ENCODE data around the gene IGSF8.
"Not testable (repeated sequence)": the region's sequence is repeated elsewhere in the genome, so short reads cannot be mapped to it uniquely, and the experiment has no call there.

The IGSF8 gene

GRCh38 chr1:160069460-160070231, 28.8 kb downstream of the IGSF8 start, which contains the start of gene KCNJ10:
Gene KCNJ10 (minus strand): TSS chr1:160070160. CDS start chr1:160042532, 27,628 bp downstream.
- DNase-seq (ENCODE audit: extremely low read depth in 1 of 2, low read depth in 1 of 2): no peak

- no peak for DNase-seq (ENCODE audit: extremely low read depth in 1 of 2, low read depth in 1 of 2)
These were observed 30.2 kb downstream of the IGSF8 start for GRCh38 chr1:160068225-160068624.

- no peak for DNase-seq (ENCODE audit: extremely low read depth in 1 of 2, low read depth in 1 of 2)
These were observed 31.3 kb downstream of the IGSF8 start for GRCh38 chr1:160066829-160067745.

GRCh38 chr1:160064746-160065145, 33.7 kb downstream of the IGSF8 start:
- no peak for DNase-seq (ENCODE audit: extremely low read depth in 1 of 2, low read depth in 1 of 2)

- no peak for DNase-seq (ENCODE audit: extremely low read depth in 1 of 2, low read depth in 1 of 2)
These were observed 34.3 kb downstream of the IGSF8 start for GRCh38 chr1:160064164-160064563.

- DNase-seq (ENCODE audit: extremely low read depth in 1 of 2, low read depth in 1 of 2): no peak
These were observed 35.2 kb downstream of the IGSF8 start for GRCh38 chr1:160063176-160063575.

GRCh38 chr1:160062230-160062532, 36.2 kb downstream of the IGSF8 start:
- DNase-seq (ENCODE audit: extremely low read depth in 1 of 2, low read depth in 1 of 2): no peak

- no peak for DNase-seq (ENCODE audit: extremely low read depth in 1 of 2, low read depth in 1 of 2)
These were observed 36.8 kb downstream of the IGSF8 start for GRCh38 chr1:160061369-160062229.

GRCh38 chr1:160058087-160058486, 40.3 kb downstream of the IGSF8 start:
- DNase-seq (ENCODE audit: extremely low read depth in 1 of 2, low read depth in 1 of 2): no peak

- DNase-seq (ENCODE audit: extremely low read depth in 1 of 2, low read depth in 1 of 2): no peak
These were observed 41.7 kb downstream of the IGSF8 start for GRCh38 chr1:160056648-160057169.

GRCh38 chr1:160053548-160054365, 44.7 kb downstream of the IGSF8 start:
- DNase-seq (ENCODE audit: extremely low read depth in 1 of 2, low read depth in 1 of 2): no peak

- no peak for DNase-seq (ENCODE audit: extremely low read depth in 1 of 2, low read depth in 1 of 2)
These were observed 45.5 kb downstream of the IGSF8 start for GRCh38 chr1:160052936-160053335.

- no peak for DNase-seq (ENCODE audit: extremely low read depth in 1 of 2, low read depth in 1 of 2)
These were observed 47.8 kb downstream of the IGSF8 start for GRCh38 chr1:160050619-160051018.

- not testable (repeated sequence) for DNase-seq (ENCODE audit: extremely low read depth in 1 of 2, low read depth in 1 of 2)
These were observed 48.2 kb downstream of the IGSF8 start for GRCh38 chr1:160050182-160050581.

GRCh38 chr1:160049101-160049500, 49.3 kb downstream of the IGSF8 start:
- DNase-seq (ENCODE audit: extremely low read depth in 1 of 2, low read depth in 1 of 2): no peak

GRCh38 chr1:160048335-160048734, 50.1 kb downstream of the IGSF8 start:
- no peak for DNase-seq (ENCODE audit: extremely low read depth in 1 of 2, low read depth in 1 of 2)

GRCh38 chr1:160047111-160047991, 51.1 kb downstream of the IGSF8 start:
- no peak for DNase-seq (ENCODE audit: extremely low read depth in 1 of 2, low read depth in 1 of 2)

- DNase-seq (ENCODE audit: extremely low read depth in 1 of 2, low read depth in 1 of 2): no peak
These were observed 51.8 kb downstream of the IGSF8 start for GRCh38 chr1:160046494-160047110.

- DNase-seq (ENCODE audit: extremely low read depth in 1 of 2, low read depth in 1 of 2): no peak
These were observed 52.8 kb downstream of the IGSF8 start for GRCh38 chr1:160045653-160046052.

All from activated CD8-positive, alpha-beta memory T cell treated with anti-CD3 and anti-CD28 coated beads for 1 hour (primary cell).